ENCODE measurements around the gene KRT79. TPM values are rescaled to one million over a fixed set of nuclear protein-coding genes. Genes with fewer than 3 reads are reported as not detected.

The KRT79 gene
- total and polyA plus RNA-seq, 3 donors from 2014 or later: 0.19 to 0.24 TPM; not detected in 1

DNA sequence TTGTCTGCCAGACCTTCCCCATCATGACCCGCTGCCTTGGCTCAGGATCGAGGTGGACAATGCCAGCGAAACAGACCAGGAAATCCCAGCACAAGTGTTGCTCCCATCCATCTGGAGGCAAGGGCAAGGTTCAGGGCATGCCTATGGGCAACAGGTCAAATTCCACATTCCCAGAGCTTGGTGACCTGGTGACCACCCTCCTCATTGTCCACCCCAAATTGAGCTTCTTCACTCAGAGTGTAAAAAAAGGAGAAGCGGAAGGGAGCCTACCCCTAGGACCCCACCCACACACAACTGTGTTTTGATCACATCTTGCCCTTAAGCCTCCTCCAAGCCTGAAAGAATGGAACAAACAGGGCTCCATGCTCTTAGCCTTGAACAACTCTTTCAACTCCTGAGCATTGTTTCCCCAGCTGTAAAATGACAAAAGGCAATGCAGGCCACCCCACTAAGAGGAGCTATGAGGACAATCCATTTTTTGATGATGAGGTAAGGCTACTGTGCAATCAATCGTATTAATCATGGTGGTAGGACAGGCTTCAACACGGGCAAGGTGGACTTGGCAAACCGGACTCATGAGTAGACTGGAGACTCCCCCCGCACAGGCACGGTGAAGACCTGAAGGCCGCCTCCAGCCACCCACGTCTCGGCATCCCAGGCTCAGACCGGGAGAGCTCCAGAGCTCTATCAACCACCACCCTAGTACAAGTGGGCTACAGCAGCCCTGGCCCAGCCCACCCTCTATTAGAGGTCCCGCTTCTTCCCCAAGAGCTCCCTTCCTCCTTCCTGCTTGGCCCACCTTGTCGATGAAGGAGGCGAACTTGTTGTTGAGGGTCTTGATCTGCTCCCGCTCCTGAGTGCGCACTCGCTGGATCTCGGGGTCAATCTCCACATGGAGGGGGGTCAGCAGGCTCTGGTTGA is 866 bp downstream of the KRT79 start:
- no peaks in the 10 kb centered on the region for H3K36me3 ChIP-seq (ENCODE audit: low read depth, missing control alignments)
- H3K4me1 ChIP-seq: no peaks in the 10 kb centered on the region
- no peaks in the 10 kb centered on the region for H3K27me3 ChIP-seq
- no peak for TF ChIP-seq POLR2A (IDR thresholded peaks at IDR 0.05)
- TF ChIP-seq, protein P1, sequence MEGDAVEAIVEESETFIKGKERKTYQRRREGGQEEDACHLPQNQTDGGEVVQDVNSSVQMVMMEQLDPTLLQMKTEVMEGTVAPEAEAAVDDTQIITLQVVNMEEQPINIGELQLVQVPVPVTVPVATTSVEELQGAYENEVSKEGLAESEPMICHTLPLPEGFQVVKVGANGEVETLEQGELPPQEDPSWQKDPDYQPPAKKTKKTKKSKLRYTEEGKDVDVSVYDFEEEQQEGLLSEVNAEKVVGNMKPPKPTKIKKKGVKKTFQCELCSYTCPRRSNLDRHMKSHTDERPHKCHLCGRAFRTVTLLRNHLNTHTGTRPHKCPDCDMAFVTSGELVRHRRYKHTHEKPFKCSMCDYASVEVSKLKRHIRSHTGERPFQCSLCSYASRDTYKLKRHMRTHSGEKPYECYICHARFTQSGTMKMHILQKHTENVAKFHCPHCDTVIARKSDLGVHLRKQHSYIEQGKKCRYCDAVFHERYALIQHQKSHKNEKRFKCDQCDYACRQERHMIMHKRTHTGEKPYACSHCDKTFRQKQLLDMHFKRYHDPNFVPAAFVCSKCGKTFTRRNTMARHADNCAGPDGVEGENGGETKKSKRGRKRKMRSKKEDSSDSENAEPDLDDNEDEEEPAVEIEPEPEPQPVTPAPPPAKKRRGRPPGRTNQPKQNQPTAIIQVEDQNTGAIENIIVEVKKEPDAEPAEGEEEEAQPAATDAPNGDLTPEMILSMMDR (IDR thresholded peaks at IDR 0.05): no peak
- 95 to 97% methylated on average over 13 to 20 of the region's 20 CpGs for WGBS, 2 donors
- H3K27ac ChIP-seq: no peak overlapping the region
- intact Hi-C loops (cut with DNase I; ENCODE audit: low total_unique reads): no loop called here
- H3K9me3 ChIP-seq: no peaks in the 10 kb centered on the region
- no peak for DNase-seq
- no peak overlapping the region for H3K4me3 ChIP-seq

DNA sequence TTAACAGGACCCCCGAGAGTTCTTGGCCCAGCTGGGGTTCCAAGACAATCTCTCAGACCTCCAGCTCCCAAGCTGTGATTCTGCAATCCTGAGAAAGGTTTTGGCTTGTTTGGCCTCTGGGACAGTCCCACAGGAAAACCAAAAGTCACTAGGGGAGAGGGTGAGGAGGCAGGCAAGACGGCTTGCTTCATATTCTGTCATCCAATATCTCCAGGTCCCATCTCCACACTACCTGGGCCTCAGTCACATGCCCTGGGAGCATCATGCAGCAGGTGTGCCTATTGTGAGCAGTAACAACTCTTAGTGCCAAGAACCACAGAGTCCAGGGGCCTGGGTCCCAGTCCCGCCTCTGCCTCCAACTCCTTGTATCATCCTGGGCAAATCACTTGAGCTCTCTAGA is 1.7 kb downstream of the KRT79 start:
- intact Hi-C loops (cut with DNase I; ENCODE audit: low total_unique reads): no loop called here
- no peaks in the 10 kb centered on the region for H3K27me3 ChIP-seq
- 94% methylated on average over 2 to 3 of the region's 3 CpGs for WGBS, 2 donors
- H3K4me1 ChIP-seq: no peaks in the 10 kb centered on the region
- TF ChIP-seq POLR2A (IDR thresholded peaks at IDR 0.05): no peak
- TF ChIP-seq, protein P1 (IDR thresholded peaks at IDR 0.05): no peak
- no peaks in the 10 kb centered on the region for H3K36me3 ChIP-seq (ENCODE audit: low read depth, missing control alignments)
- H3K27ac ChIP-seq: no peak overlapping the region
- H3K4me3 ChIP-seq: no peak overlapping the region
- no peak for DNase-seq
- H3K9me3 ChIP-seq: no peaks in the 10 kb centered on the region

DNA sequence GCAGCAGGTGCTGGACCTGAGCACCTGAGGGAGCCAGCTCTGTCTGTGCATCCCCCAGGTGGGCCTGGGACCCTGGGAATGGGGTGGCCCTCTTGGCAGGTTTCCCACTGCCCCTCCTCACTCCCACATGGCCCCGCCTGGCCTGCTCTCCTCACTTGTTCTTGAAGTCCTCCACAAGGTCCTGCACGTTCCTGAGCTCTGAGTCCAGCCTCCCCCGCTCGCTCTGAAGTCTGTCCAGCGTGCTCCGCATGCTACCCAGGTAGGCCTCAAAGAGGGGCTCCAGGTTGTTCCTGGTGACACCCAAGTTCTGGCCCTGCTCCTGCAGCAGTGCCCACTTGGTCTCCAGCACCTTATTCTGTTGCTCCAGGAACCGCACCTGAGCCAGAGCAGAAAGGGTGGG is 2.9 kb downstream of the KRT79 start:
- DNase-seq: no peak
- no peaks in the 10 kb centered on the region for H3K27me3 ChIP-seq
- WGBS, 2 donors: 85 to 91% methylated on average over 4 to 7 of the region's 7 CpGs
- no peaks in the 10 kb centered on the region for H3K4me1 ChIP-seq
- H3K9me3 ChIP-seq: no peaks in the 10 kb centered on the region
- no peak overlapping the region for H3K4me3 ChIP-seq
- intact Hi-C loops (cut with DNase I; ENCODE audit: low total_unique reads): no loop called here
- no peak for TF ChIP-seq POLR2A (IDR thresholded peaks at IDR 0.05)
- TF ChIP-seq, protein P1 (IDR thresholded peaks at IDR 0.05): no peak
- no peak overlapping the region for H3K27ac ChIP-seq
- no peaks in the 10 kb centered on the region for H3K36me3 ChIP-seq (ENCODE audit: low read depth, missing control alignments)

DNA sequence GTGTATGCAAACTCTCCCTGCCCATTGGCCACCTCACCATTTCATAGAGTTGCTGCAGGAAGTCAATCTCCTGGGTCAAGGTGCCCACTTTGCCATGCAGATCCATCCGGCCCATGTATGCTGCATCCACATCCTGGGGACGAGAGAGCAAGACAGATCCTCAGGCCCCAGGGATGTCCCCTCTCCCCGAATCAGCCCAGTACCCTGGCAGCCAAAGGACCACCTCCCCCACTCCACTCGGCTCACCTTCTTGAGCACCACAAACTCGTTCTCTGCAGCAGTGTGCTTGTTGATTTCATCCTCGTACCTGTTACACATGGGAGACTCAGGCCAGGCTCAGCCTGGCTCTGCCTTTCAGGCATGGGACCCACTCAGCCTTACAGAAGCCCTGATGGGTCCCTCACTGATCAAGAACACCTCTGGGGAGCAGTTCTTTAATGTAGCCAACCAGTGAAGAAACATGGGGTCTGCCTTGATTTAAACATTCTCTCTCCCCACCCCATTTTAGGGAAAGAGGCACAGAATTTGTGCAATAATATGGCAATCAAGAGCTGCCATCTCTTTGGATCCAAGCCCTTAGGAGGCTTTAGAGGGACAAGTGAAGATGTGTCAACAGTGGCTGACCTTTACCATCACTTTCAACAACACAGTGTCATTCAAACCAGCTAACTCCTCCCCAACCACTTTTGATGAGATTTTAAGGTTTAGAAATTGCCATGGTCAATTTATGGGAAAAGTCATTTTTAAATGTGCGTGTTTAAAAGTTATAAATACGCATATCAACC is 3.9 kb downstream of the KRT79 start:
- H3K9me3 ChIP-seq: no peaks in the 10 kb centered on the region
- no peak for DNase-seq
- WGBS, 2 donors: 76 to 92% methylated on average over 8 of the region's 8 CpGs
- TF ChIP-seq, protein P1 (IDR thresholded peaks at IDR 0.05): no peak
- intact Hi-C loops (cut with DNase I; ENCODE audit: low total_unique reads): no loop called here
- no peaks in the 10 kb centered on the region for H3K4me1 ChIP-seq
- no peak overlapping the region for H3K4me3 ChIP-seq
- H3K27me3 ChIP-seq: no peaks in the 10 kb centered on the region
- no peaks in the 10 kb centered on the region for H3K36me3 ChIP-seq (ENCODE audit: low read depth, missing control alignments)
- H3K27ac ChIP-seq: no peak overlapping the region

Data from testis (tissue), 3 donors.